B cell (primary cell): ENCODE data around the gene RNF224.

ENCODE experiments used
- EZH2 ChIP-seq: IDR thresholded peaks from 2 replicates; pipeline ENCODE4 v1.6.1; 2012; ENCODE audit warnings: borderline replicate concordance, low read depth, mild to moderate bottlenecking, moderate library complexity, low read length; ENCODE audit not compliant: insufficient read depth, poor library complexity, severe bottlenecking
- TF ChIP-seq, protein P1 (sequence below): fragments of 200-600 bp; IDR thresholded peaks from one replicate; pipeline ENCODE4 v1.8.0; 2022; ENCODE audit warnings: antibody characterized with exemption, mild to moderate bottlenecking

DNA sequence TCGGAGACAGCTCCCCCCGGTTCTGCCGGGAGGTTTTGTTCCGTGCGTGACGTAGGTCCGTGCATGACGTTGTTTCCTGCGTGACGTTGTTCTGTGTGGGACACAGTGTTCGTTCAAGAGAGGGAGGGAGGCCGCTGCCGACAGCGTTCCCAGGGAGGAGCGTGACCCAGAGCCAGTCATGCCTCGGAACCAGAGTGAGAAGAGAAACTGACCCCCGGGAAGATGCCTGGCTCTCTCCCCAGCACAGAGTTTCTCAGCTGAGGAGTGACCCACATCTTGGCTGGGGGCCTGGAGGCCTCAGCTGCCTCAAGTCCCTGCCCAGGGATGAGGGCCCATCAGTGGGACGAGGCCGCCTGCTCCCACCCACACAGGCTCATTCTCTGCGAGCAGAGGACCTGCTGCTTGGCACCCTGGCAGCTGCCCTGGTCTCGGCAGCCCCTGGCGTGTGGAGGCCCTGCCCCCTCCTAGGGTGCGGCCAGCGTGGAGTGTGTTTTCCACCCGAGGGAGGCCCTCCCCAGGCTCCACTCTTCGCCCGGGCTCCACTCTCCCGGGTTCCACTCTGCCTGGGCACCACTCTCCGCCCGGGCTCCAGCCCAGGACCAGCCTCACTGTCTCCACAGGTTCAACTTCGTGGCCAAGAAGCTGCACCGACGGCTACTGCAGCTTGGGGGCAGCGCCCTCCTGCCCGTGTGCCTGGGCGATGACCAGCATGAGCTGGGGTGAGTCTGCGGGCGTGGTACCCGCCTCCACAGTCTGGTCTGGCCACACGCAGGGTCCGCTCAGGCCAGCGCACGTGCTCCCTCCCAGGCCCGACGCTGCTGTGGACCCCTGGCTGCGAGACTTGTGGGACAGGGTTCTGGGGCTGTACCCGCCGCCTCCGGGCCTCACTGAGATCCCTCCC is 13.9 kb upstream of the RNF224 start:
- TF ChIP-seq, protein P1, sequence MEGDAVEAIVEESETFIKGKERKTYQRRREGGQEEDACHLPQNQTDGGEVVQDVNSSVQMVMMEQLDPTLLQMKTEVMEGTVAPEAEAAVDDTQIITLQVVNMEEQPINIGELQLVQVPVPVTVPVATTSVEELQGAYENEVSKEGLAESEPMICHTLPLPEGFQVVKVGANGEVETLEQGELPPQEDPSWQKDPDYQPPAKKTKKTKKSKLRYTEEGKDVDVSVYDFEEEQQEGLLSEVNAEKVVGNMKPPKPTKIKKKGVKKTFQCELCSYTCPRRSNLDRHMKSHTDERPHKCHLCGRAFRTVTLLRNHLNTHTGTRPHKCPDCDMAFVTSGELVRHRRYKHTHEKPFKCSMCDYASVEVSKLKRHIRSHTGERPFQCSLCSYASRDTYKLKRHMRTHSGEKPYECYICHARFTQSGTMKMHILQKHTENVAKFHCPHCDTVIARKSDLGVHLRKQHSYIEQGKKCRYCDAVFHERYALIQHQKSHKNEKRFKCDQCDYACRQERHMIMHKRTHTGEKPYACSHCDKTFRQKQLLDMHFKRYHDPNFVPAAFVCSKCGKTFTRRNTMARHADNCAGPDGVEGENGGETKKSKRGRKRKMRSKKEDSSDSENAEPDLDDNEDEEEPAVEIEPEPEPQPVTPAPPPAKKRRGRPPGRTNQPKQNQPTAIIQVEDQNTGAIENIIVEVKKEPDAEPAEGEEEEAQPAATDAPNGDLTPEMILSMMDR: no peak
- no peak for TF ChIP-seq EZH2
